Gastrocnemius medialis (tissue), 4 donors: Measurements from ENCODE around the gene PAX8.

Source experiments
- POLR2A ChIP-seq, 2 donors: fragments of 450-650 bp; IDR thresholded peaks; one replicate each; pipeline ENCODE4 v1.6.1; 2017; ENCODE audit warnings: antibody characterized with exemption in 2 of 2, mild to moderate bottlenecking in 2 of 2, moderate library complexity in 2 of 2
- TF ChIP-seq, protein P1 (sequence below), 5 experiments: fragments of 450-650 bp in 3 of 5; fragments of 200-600 bp in 2 of 5; sonication (generic) in 2 of 5; IDR thresholded peaks in 4 of 5; conservative IDR thresholded peaks in 1 of 5; 1 replicate in 4 of 5; 2 replicates in 1 of 5; pipeline ENCODE4 v1.5.1; 2016 to 2019; ENCODE audit warnings: antibody characterized with exemption in 5 of 5, mild to moderate bottlenecking in 3 of 5, moderate library complexity in 3 of 5

DNA sequence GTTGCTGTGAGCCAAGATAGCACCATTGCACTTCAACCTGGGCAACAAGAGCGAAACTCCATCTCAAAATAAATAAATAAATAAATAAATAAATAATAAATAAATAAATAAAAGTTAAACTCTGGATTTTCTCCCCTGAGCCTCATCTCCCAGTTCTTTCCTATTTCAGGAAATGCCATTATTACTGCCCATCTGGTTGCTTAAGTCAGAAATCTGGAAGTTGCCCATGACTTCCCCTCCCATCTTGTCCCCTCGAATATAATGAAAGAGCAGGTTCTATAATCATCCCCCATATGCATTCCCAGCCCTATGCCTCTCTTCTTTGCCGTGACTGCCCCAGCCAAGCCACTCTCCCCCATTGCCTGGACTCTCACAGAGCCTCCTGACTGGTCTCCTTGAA lies 109.1 kb downstream of the PAX8 start:
- TF ChIP-seq POLR2A (IDR thresholded peaks at IDR 0.05), result no peak
- TF ChIP-seq, protein P1, sequence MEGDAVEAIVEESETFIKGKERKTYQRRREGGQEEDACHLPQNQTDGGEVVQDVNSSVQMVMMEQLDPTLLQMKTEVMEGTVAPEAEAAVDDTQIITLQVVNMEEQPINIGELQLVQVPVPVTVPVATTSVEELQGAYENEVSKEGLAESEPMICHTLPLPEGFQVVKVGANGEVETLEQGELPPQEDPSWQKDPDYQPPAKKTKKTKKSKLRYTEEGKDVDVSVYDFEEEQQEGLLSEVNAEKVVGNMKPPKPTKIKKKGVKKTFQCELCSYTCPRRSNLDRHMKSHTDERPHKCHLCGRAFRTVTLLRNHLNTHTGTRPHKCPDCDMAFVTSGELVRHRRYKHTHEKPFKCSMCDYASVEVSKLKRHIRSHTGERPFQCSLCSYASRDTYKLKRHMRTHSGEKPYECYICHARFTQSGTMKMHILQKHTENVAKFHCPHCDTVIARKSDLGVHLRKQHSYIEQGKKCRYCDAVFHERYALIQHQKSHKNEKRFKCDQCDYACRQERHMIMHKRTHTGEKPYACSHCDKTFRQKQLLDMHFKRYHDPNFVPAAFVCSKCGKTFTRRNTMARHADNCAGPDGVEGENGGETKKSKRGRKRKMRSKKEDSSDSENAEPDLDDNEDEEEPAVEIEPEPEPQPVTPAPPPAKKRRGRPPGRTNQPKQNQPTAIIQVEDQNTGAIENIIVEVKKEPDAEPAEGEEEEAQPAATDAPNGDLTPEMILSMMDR (IDR thresholded peaks at IDR 0.05 in 4 of 5, conservative IDR thresholded peaks at IDR 0.05 in 1 of 5), result no peak
